GM12878 (cell line): ENCODE data around the gene TSPO2. TPM values are rescaled to one million over a fixed set of nuclear protein-coding genes. Genes with fewer than 3 reads are reported as not detected.

Experiments used
- ATAC-seq: fragments of 200-7000 bp; cut with Tn5 transposase; 3 replicates; pipeline ENCODE4 v1.9.1; 2020; ENCODE audit warnings: mild to moderate bottlenecking, moderate library complexity
- BruUV-seq: library from RNA; stranded (reverse); fragments of 400-500 nt; replicated peaks from 2 replicates; lab custom pipeline; 2021; lab: Mats Ljungman, UMichigan
- CTCF ChIA-PET: fragments of 300-600 bp; sonication (Branson Sonifier 250); formaldehyde crosslinking; extraction: SDS; loops from one replicate; lab custom pipeline; 2021; ENCODE audit warnings: inconsistent platforms; lab: Yijun Ruan, JAX
- POLR2A ChIA-PET: fragments of 350-600 bp; formaldehyde crosslinking; extraction: SDS; loops from one replicate; lab custom pipeline; 2021; ENCODE audit warnings: inconsistent platforms; lab: Charles Lee
- RAD21 ChIA-PET: fragments of 300-600 bp; sonication (Branson Sonifier 250); formaldehyde crosslinking; loops from one replicate; lab custom pipeline; 2023; ENCODE audit warnings: antibody characterized with exemption; ENCODE audit not compliant: unreplicated experiment; lab: Charles Lee
- SMC1A ChIA-PET: fragments of 300-600 bp; sonication (Branson Sonifier 250); formaldehyde crosslinking; loops from one replicate; lab custom pipeline; 2023; ENCODE audit not compliant: unreplicated experiment, uncharacterized antibody; lab: Charles Lee
- DNase-seq: peaks from one replicate; pipeline ENCODE4 v3.0.0-alpha.2; 2011; ENCODE audit warnings: low read depth, low spot score
- FAIRE-seq: peaks from 3 replicates; lab custom pipeline; 2011; peaks lifted over from hg19 to GRCh38; lab: Jason Lieb, UNC
- H2AFZ ChIP-seq: 2 replicates; pipeline ENCODE4 v1.6.0; 2011; ENCODE audit warnings: low read depth, low read length, control low read depth; ENCODE audit not compliant: control insufficient read depth
- H3K27ac ChIP-seq: 2 replicates; pipeline ENCODE4 v1.5.1; 2011; ENCODE audit warnings: control low read depth; ENCODE audit not compliant: control insufficient read depth, insufficient read depth
- H3K27me3 ChIP-seq, 2 experiments: replicated peaks in 1 of 2; 2 replicates each; pipeline versions ENCODE4 v1.6.0 to v1.6.1; 2011; ENCODE audit warnings: low read length in 1 of 2; ENCODE audit not compliant: control insufficient read depth in 2 of 2, insufficient read depth in 2 of 2
- H3K36me3 ChIP-seq, 2 experiments: 2 replicates each; pipeline ENCODE4 v1.5.1; 2011; ENCODE audit warnings: low read length in 1 of 2; ENCODE audit not compliant: control insufficient read depth in 2 of 2, insufficient read depth in 2 of 2
- H3K4me1 ChIP-seq: 2 replicates; pipeline ENCODE4 v1.6.1; 2011; ENCODE audit warnings: mild to moderate bottlenecking, low read length, moderate library complexity, mixed read lengths; ENCODE audit not compliant: control insufficient read depth, insufficient read depth
- H3K4me2 ChIP-seq: 2 replicates; pipeline ENCODE4 v1.6.0; 2011; ENCODE audit warnings: control low read depth; ENCODE audit not compliant: control insufficient read depth, insufficient read depth
- H3K4me3 ChIP-seq: fragments of 200-600 bp; sonication (generic); 2 replicates; pipeline ENCODE4 v1.5.1; 2016
- H3K79me2 ChIP-seq: 2 replicates; pipeline ENCODE4 v1.6.0; 2011; ENCODE audit warnings: low read length; ENCODE audit not compliant: control insufficient read depth, insufficient read depth
- H3K9ac ChIP-seq: 2 replicates; pipeline ENCODE4 v1.8.0; 2011; ENCODE audit warnings: low read length, control low read depth, mixed read lengths; ENCODE audit not compliant: control insufficient read depth, insufficient read depth
- H3K9me3 ChIP-seq: replicated peaks from 3 replicates; pipeline ENCODE4 v1.5.1; 2011; ENCODE audit warnings: mild to moderate bottlenecking, low read length; ENCODE audit not compliant: control insufficient read depth, insufficient read depth
- H4K20me1 ChIP-seq: 2 replicates; pipeline ENCODE4 v1.6.0; 2011; ENCODE audit not compliant: control insufficient read depth, insufficient read depth
- PML ChIP-seq: IDR thresholded peaks from 2 replicates; pipeline ENCODE4 v1.6.1; 2012; ENCODE audit warnings: low read length, inconsistent platforms
- RAD21 ChIP-seq: IDR thresholded peaks from 2 replicates; pipeline ENCODE4 v1.6.1; 2011; ENCODE audit warnings: mild to moderate bottlenecking, low read depth, low read length, moderate library complexity; ENCODE audit not compliant: insufficient read depth
- WGBS: methylation state at CpG from one replicate; pipeline ENCODE4 v1.1.6; 2016; ENCODE audit warnings: low lambda C conversion rate; ENCODE audit not compliant: insufficient replicate concordance, insufficient coverage; ENCODE audit errors: missing lambda C conversion rate; 5-methylcytosine and 5-hydroxymethylcytosine counted together
- in situ Hi-C: fragments of 300-500 bp; cut with MboI; formaldehyde crosslinking; loops from 9 replicates; pipeline ENCODE4 v1.14.3; 2018; ENCODE audit warnings: mixed read lengths
- intact Hi-C: fragments of 100-400 bp; cut with micrococcal nuclease; formaldehyde crosslinking; loops from one replicate; pipeline ENCODE4 v1.14.2; 2022; ENCODE audit not compliant: unreplicated experiment
- polyA plus RNA-seq, 11 experiments: library from polyadenylated mRNA; depleted of rRNA in 4 of 11; unstranded in 6 of 11; stranded (reverse) in 5 of 11; fragments of >200 nt; fragmentation: Nextera tagmentation in 4 of 11; fragmentation: Illumina TruSeq in 1 of 11; extraction: Ambion mirVana in 4 of 11; extraction: Trizol in 1 of 11; gene quantifications; 1 replicate in 1 of 11; 2 replicates in 10 of 11; pipeline versions ENCODE4 v1.2.1 to v1.2.3, GENCODE V29; 2011 to 2016; ENCODE audit warnings: inconsistent platforms in 2 of 11, missing spikeins in 2 of 11, low read depth in 1 of 11
- total RNA-seq, 4 experiments: library from RNA; depleted of rRNA in 3 of 4; stranded (reverse); fragments of >200 nt in 3 of 4; fragmentation: Illumina TruSeq in 1 of 4; extraction: Trizol in 1 of 4; gene quantifications; 2 replicates each; pipeline versions ENCODE4 v1.2.1 to v1.2.3, GENCODE V29; 2013 to 2021
- TF ChIP-seq, protein P1 (sequence below): fragments of 450-650 bp; formaldehyde crosslinking; IDR thresholded peaks from 2 replicates; pipeline ENCODE4 v1.4.0; 2020; ENCODE audit warnings: mild to moderate bottlenecking, moderate library complexity

The TSPO2 gene
- total and polyA plus RNA-seq, 10 of the 15 experiments (the other 5 are each of a cell fraction or from before 2014, with no cell fraction given): not detected

DNA sequence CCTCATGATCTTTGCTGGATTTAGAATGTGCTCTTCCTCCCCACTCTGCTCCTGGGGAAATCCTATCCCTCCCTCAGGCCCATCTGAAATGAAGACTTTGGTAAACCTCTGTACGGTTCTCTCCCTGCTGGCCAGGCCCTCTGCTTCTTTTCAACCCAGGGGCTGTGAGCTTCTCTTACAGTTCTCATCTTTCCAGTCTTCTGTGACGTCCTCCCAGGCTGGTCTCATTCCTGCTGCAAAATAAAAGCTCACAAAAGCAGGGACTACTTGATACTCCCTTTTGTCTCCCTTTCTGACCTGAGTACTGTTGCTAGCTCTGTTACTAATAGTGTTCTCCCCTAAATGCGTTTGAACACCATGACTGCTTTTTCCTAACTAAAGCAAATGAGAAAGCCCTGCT is 49.5 kb upstream of the TSPO2 start (continued):
- TF ChIP-seq, protein P1, sequence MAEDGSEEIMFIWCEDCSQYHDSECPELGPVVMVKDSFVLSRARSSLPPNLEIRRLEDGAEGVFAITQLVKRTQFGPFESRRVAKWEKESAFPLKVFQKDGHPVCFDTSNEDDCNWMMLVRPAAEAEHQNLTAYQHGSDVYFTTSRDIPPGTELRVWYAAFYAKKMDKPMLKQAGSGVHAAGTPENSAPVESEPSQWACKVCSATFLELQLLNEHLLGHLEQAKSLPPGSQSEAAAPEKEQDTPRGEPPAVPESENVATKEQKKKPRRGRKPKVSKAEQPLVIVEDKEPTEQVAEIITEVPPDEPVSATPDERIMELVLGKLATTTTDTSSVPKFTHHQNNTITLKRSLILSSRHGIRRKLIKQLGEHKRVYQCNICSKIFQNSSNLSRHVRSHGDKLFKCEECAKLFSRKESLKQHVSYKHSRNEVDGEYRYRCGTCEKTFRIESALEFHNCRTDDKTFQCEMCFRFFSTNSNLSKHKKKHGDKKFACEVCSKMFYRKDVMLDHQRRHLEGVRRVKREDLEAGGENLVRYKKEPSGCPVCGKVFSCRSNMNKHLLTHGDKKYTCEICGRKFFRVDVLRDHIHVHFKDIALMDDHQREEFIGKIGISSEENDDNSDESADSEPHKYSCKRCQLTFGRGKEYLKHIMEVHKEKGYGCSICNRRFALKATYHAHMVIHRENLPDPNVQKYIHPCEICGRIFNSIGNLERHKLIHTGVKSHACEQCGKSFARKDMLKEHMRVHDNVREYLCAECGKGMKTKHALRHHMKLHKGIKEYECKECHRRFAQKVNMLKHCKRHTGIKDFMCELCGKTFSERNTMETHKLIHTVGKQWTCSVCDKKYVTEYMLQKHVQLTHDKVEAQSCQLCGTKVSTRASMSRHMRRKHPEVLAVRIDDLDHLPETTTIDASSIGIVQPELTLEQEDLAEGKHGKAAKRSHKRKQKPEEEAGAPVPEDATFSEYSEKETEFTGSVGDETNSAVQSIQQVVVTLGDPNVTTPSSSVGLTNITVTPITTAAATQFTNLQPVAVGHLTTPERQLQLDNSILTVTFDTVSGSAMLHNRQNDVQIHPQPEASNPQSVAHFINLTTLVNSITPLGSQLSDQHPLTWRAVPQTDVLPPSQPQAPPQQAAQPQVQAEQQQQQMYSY (CRISPR knock-in tag): no peak

GRCh38 chr6:40996591-40997233 is 45.6 kb upstream of the TSPO2 start:
- no TSS peak for BruUV-seq
- FAIRE-seq: no peak
- H3K79me2 ChIP-seq: no peaks in the 10 kb centered on the region
- DNase-seq: no peak
- H3K27ac ChIP-seq: no peak overlapping the region
- POLR2A ChIA-PET: no interaction called here
- CTCF ChIA-PET: interaction anchor here (0.7 to 4.0 kb wide), 4 partner anchors 22 to 60 kb away, joined by 3 to 30 read pairs (median 4); no protein-coding TSS in a partner anchor
- no peaks in the 10 kb centered on the region for H4K20me1 ChIP-seq
- H3K4me1 ChIP-seq: no peaks in the 10 kb centered on the region
- ATAC-seq: no peak
- H2AFZ ChIP-seq: no peak overlapping the region
- peaks cover 0 to 1% of the 10 kb centered on the region in 2 experiments; a peak in 1 of 4 replicates for H3K27me3 ChIP-seq
- SMC1A ChIA-PET: no interaction called here
- in situ Hi-C loops: no loop called here
- H3K4me2 ChIP-seq: no peak overlapping the region
- H3K9me3 ChIP-seq: no peaks in the 10 kb centered on the region
- TF ChIP-seq PML (no peak), RAD21 (no peak)
- intact Hi-C loops: no loop called here
- no peaks in the 10 kb centered on the region for H3K36me3 ChIP-seq
- H3K9ac ChIP-seq: no peak overlapping the region
- RAD21 ChIA-PET: no interaction called here
- 32% methylated on average over 6 of the region's 6 CpGs for WGBS
- H3K4me3 ChIP-seq: no peak overlapping the region
